DOHH2 (cell line): ENCODE results near the gene MTCL1.

Experiments
- H3F3A ChIP-seq: fragments of 200-600 bp; sonication (generic), shearing (Covaris generic); 2 replicates; pipeline ENCODE4 v1.6.0; 2016; ENCODE audit warnings: antibody characterized with exemption, mild to moderate bottlenecking; ENCODE audit not compliant: control insufficient read depth, insufficient read depth
- H3K27ac ChIP-seq: fragments of 200-600 bp; sonication (generic); 2 replicates; pipeline ENCODE4 v1.5.1; 2014; ENCODE audit warnings: low read depth, mild to moderate bottlenecking, low read length, moderate library complexity
- H3K27me3 ChIP-seq: fragments of 200-600 bp; sonication (generic); 2 replicates; pipeline ENCODE4 v1.6.1; 2014; ENCODE audit warnings: mild to moderate bottlenecking, low read length, mixed read lengths; ENCODE audit not compliant: control insufficient read depth
- H3K36me3 ChIP-seq: fragments of 200-600 bp; sonication (generic); 2 replicates; pipeline ENCODE4 v1.6.1; 2014; ENCODE audit warnings: mild to moderate bottlenecking, low read length, moderate library complexity, mixed read lengths; ENCODE audit not compliant: control insufficient read depth
- H3K4me1 ChIP-seq: fragments of 200-600 bp; sonication (generic); 2 replicates; pipeline ENCODE4 v1.6.1; 2014; ENCODE audit warnings: mild to moderate bottlenecking, low read length, mixed read lengths; ENCODE audit not compliant: control insufficient read depth
- H3K4me2 ChIP-seq: fragments of 200-600 bp; sonication (generic); 2 replicates; pipeline ENCODE4 v1.6.0; 2014; ENCODE audit warnings: mild to moderate bottlenecking, low read length, moderate library complexity
- H3K4me3 ChIP-seq: fragments of 200-600 bp; sonication (generic); 2 replicates; pipeline ENCODE4 v1.5.1; 2014; ENCODE audit warnings: mild to moderate bottlenecking, low read length, mixed read lengths
- H3K79me2 ChIP-seq: fragments of 200-600 bp; sonication (generic); 2 replicates; pipeline ENCODE4 v1.6.1; 2014; ENCODE audit warnings: mild to moderate bottlenecking, low read length, mixed read lengths; ENCODE audit not compliant: control insufficient read depth
- H3K9me2 ChIP-seq: fragments of 200-600 bp; sonication (generic); replicated peaks from 2 replicates; pipeline ENCODE4 v1.6.1; 2014; ENCODE audit warnings: mild to moderate bottlenecking, low read length, mixed read lengths; ENCODE audit not compliant: control insufficient read depth
- H3K9me3 ChIP-seq: fragments of 200-600 bp; sonication (generic); 2 replicates; pipeline ENCODE4 v1.6.1; 2014; ENCODE audit warnings: antibody characterized with exemption, low read length, mixed read lengths; ENCODE audit not compliant: control insufficient read depth, insufficient read depth
- H4K20me1 ChIP-seq: fragments of 200-600 bp; sonication (generic); 2 replicates; pipeline ENCODE4 v1.6.0; 2014; ENCODE audit warnings: low read depth, mild to moderate bottlenecking, antibody characterized with exemption, low read length, moderate library complexity; ENCODE audit not compliant: control insufficient read depth, insufficient read depth
- EZH2phosphoT487 ChIP-seq: fragments of 200-600 bp; sonication (generic); IDR thresholded peaks from 2 replicates; pipeline ENCODE4 v1.6.1; 2017; ENCODE audit warnings: borderline replicate concordance, mild to moderate bottlenecking, antibody characterized with exemption, low read length, moderate library complexity, mixed read lengths
- TF ChIP-seq, protein P1 (sequence below): fragments of 200-600 bp; sonication (generic); IDR thresholded peaks from one replicate; pipeline ENCODE4 v1.5.1; 2014; ENCODE audit warnings: antibody characterized with exemption, mild to moderate bottlenecking, low read depth, low read length; ENCODE audit not compliant: poor library complexity, severe bottlenecking

Gene MTCL1

DNA sequence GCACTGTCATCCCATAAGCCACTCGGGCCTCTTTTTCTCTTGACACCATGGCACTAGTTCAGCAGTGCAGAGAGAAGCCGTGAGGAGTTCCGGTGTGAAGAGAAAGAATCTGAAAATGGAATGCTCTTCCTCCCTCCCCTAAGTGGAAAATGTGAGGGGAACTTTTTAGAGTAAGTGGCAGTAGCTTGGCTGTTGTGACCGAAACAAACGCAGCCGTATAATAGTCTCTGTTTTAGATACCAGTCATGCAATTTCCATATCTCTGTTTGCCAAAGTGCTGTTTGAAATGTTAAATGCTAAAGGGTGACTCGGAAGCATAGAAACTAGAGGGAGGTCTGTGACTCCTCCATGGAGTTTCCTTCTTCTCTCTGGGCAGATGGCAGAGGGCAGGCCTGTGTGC lies 122.9 kb downstream of the MTCL1 start:
- TF ChIP-seq, protein P1, sequence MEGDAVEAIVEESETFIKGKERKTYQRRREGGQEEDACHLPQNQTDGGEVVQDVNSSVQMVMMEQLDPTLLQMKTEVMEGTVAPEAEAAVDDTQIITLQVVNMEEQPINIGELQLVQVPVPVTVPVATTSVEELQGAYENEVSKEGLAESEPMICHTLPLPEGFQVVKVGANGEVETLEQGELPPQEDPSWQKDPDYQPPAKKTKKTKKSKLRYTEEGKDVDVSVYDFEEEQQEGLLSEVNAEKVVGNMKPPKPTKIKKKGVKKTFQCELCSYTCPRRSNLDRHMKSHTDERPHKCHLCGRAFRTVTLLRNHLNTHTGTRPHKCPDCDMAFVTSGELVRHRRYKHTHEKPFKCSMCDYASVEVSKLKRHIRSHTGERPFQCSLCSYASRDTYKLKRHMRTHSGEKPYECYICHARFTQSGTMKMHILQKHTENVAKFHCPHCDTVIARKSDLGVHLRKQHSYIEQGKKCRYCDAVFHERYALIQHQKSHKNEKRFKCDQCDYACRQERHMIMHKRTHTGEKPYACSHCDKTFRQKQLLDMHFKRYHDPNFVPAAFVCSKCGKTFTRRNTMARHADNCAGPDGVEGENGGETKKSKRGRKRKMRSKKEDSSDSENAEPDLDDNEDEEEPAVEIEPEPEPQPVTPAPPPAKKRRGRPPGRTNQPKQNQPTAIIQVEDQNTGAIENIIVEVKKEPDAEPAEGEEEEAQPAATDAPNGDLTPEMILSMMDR = no peak
- Histone ChIP-seq H3K4me2 (no peak overlapping the region), H3K79me2 (no peaks in the 10 kb centered on the region), H3K36me3 (no peaks in the 10 kb centered on the region), H3F3A (no peaks in the 10 kb centered on the region), H3K4me3 (no peak overlapping the region), H3K4me1 (no peaks in the 10 kb centered on the region), H3K9me2 (no peaks in the 10 kb centered on the region), H4K20me1 (no peaks in the 10 kb centered on the region), H3K27ac (no peak overlapping the region), H3K9me3 (no peaks in the 10 kb centered on the region), H3K27me3 (no peaks in the 10 kb centered on the region)

DNA sequence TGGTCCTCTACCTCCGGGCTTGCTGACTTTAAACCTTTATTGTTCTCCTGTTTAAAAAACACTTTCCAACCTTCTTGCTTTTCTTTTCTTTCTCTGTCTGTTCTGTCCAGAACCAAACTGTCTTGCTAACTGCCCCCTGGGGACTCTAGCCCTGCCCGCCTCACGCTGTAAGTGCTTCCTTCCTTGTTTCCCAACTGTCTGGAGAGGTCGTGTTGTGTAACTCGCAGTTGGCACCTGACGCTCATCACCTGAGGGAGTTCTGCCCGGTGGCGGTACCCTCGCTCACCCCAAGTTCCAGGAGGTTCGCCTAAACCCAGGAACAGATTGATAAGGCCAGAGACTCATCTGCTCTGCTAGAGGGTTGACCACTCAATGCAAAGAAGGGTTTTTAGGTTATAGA lies 123.4 kb downstream of the MTCL1 start:
- no peaks in the 10 kb centered on the region for H3F3A ChIP-seq
- H3K4me3 ChIP-seq = no peak overlapping the region
- no peaks in the 10 kb centered on the region for H3K9me3 ChIP-seq
- no peak overlapping the region for H3K4me2 ChIP-seq
- TF ChIP-seq, protein P1 = no peak
- TF ChIP-seq EZH2phosphoT487 = no peak
- no peaks in the 10 kb centered on the region for H3K79me2 ChIP-seq
- no peaks in the 10 kb centered on the region for H3K36me3 ChIP-seq
- H4K20me1 ChIP-seq = no peaks in the 10 kb centered on the region
- H3K4me1 ChIP-seq = no peaks in the 10 kb centered on the region
- no peaks in the 10 kb centered on the region for H3K27me3 ChIP-seq
- no peak overlapping the region for H3K27ac ChIP-seq
- no peaks in the 10 kb centered on the region for H3K9me2 ChIP-seq

DNA sequence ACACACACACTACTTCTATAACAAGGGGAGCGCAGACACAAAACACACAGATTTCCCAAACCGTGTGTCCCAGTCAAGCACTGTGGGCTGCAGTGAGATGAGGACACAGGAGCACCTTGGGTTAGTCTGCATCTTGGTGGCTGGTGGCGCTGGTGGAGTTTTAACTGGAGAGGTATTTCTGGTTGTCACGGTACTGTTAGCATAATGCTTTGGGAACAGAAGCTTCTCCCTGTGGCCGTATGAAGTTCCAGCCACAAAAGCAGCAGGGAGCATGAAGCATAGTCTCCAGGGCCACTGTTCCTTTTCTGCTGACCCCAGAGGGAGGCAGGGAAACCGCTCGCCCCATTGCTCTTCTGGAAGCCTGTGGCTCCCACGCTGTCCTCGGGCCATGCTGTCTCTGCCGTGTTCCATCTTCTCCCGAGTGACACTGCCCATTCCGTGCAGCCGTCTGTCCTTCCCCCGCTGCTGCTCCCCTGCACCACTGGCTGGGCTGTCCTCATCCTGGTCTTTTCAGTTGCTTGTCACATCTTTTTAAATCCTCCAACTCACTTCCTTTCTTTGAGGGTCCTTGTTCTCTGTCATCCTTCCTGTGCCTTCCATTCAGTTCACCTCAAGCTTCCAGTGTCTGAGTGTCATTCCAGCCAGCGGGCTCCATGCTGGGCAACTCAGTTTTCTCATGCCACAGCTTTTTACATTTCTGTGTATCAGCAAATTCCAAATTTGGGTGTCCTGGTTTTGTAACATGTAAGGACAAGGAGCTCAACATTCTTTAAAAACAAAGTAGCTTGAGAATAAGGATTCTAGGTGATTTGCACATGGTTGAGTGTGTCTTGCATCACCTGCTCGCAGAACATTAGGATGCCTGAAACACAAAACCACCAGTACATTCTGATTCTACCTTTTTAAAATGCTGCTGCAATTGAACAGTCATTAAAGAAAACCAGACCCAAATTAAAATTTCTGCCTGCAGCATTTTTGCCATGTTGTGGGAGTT lies 125.0 kb downstream of the MTCL1 start:
- no peak overlapping the region for H3K27ac ChIP-seq
- H3K27me3 ChIP-seq = no peaks in the 10 kb centered on the region
- H3K4me3 ChIP-seq = no peak overlapping the region
- no peak overlapping the region for H3K4me2 ChIP-seq
- no peaks in the 10 kb centered on the region for H3K36me3 ChIP-seq
- TF ChIP-seq, protein P1 = no peak
- no peak for TF ChIP-seq EZH2phosphoT487
- H3K9me3 ChIP-seq = no peaks in the 10 kb centered on the region
- no peaks in the 10 kb centered on the region for H4K20me1 ChIP-seq
- H3K4me1 ChIP-seq = no peaks in the 10 kb centered on the region
- H3F3A ChIP-seq = no peaks in the 10 kb centered on the region
- no peaks in the 10 kb centered on the region for H3K79me2 ChIP-seq
- H3K9me2 ChIP-seq = no peaks in the 10 kb centered on the region
